Duodenal mucosa (tissue), 2 donors: ENCODE measurements around the gene SVIL.
"Not testable (repeated sequence)": the region's sequence is repeated elsewhere in the genome, so short reads cannot be mapped to it uniquely, and the experiment has no call there.

Experiments
- H3K27ac ChIP-seq: one replicate; pipeline ENCODE4 v1.7.0; 2013; ENCODE audit warnings: low read depth, low read length
- H3K27me3 ChIP-seq, 2 donors: one replicate each; pipeline ENCODE4 v1.7.0; 2013; ENCODE audit warnings: low read length in 2 of 2, control low read depth in 1 of 2; ENCODE audit not compliant: insufficient read depth in 2 of 2, control insufficient read depth in 1 of 2
- H3K36me3 ChIP-seq, 2 donors: one replicate each; pipeline ENCODE4 v1.7.0; 2013; ENCODE audit warnings: low read length in 2 of 2, control low read depth in 1 of 2; ENCODE audit not compliant: insufficient read depth in 2 of 2, control insufficient read depth in 1 of 2
- H3K4me1 ChIP-seq, 2 donors: one replicate each; pipeline ENCODE4 v1.7.0; 2013; ENCODE audit warnings: low read length in 2 of 2, control low read depth in 1 of 2; ENCODE audit not compliant: insufficient read depth in 2 of 2, control insufficient read depth in 1 of 2
- H3K4me3 ChIP-seq, 2 donors: one replicate each; pipeline ENCODE4 v1.7.0; 2013; ENCODE audit warnings: low read length in 2 of 2, low read depth in 1 of 2
- H3K9ac ChIP-seq, 2 donors: one replicate each; pipeline ENCODE4 v1.7.0; 2013; ENCODE audit warnings: low read length in 2 of 2, low read depth in 1 of 2
- H3K9me3 ChIP-seq, 2 donors: one replicate each; pipeline ENCODE4 v1.7.0; 2013; ENCODE audit warnings: low read length in 2 of 2, control low read depth in 1 of 2; ENCODE audit not compliant: control insufficient read depth in 1 of 2

The SVIL gene

GRCh38 chr10:29613196-29613595 is 21.6 kb downstream of the SVIL start:
- H3K9ac ChIP-seq = no peak overlapping the region
- no peak overlapping the region for H3K4me3 ChIP-seq
- no peaks in the 10 kb centered on the region for H3K36me3 ChIP-seq
- no peaks in the 10 kb centered on the region for H3K27me3 ChIP-seq
- peaks cover 0 to 3% of the 10 kb centered on the region in 2 donors for H3K4me1 ChIP-seq
- H3K9me3 ChIP-seq = no peaks in the 10 kb centered on the region
- H3K27ac ChIP-seq = no peak overlapping the region

GRCh38 chr10:29612657-29613056 is 22.1 kb downstream of the SVIL start:
- H3K4me1 ChIP-seq = no peaks in the 10 kb centered on the region
- no peak overlapping the region for H3K9ac ChIP-seq
- H3K27ac ChIP-seq = no peak overlapping the region
- H3K4me3 ChIP-seq = no peak overlapping the region
- no peaks in the 10 kb centered on the region for H3K9me3 ChIP-seq
- no peaks in the 10 kb centered on the region for H3K36me3 ChIP-seq
- H3K27me3 ChIP-seq = no peaks in the 10 kb centered on the region

DNA sequence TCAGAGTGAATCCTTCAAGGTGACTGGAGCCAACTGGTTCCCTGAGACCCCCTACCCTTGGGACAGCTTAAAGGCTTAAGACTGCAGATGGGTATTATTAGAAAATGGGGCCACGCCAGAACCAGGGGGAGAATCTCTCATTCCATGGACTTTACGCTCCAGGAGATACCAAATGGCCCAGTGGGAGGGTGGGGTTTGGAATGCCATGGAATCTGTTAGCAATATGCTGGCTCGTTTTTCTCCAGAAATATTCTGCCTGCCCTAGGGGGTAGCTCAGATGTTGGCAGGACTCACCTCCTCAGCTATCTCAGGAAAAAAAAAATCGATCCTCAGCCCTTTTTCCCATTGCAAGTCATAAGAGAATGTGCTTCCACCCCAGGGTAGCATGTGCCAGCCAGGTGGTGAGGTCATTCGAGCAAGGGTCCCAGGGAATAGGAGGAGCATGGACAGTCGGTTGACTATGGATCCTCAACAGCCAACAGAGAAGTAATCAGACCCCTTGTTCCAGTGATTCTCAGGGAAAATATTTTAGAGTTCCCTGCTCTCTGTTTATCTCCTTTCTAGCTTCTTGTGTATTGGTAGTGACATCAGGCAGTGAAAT is 22.9 kb downstream of the SVIL start:
- Histone ChIP-seq H3K9me3 (no peaks in the 10 kb centered on the region), H3K4me3 (no peak overlapping the region), H3K9ac (no peak overlapping the region), H3K4me1 (no peaks in the 10 kb centered on the region), H3K36me3 (no peaks in the 10 kb centered on the region), H3K27me3 (no peaks in the 10 kb centered on the region), H3K27ac (no peak overlapping the region)

DNA sequence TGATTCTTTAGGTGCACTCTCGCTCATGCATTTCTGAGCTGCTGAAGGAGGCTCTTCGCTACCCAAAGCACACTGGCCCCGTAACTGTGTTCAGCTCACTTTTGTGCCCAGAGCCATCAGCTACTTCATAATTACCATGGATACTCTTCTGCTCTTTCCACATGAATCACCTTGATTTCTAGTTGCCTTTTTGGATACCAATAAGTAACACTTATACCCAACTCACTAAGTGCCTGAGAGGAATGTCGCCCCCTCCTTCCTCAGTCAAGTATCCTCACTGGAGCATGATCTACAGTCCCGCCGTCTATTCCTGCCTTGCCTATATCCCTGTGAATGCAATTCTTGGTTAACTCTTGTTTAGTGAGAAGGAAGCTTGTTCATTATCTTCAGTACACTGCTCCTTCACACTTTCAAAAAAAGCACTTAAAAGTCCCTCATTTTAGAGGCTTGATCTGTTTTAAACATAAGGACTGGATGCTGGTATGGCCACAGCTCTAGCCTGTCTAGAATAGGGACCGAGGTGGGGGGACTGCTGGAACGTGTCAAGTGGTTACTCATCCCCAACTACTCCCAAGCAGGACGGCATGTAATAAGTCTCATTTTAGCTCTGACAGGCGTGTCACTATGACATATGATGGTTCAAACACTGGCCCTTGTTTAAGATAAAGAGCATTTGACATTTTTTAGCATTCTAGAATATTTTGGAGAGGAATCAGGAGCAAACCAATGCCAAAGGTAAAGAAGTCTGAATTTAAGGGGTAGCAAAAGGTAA is 23.7 kb downstream of the SVIL start:
- H3K27me3 ChIP-seq = no peaks in the 10 kb centered on the region
- H3K4me1 ChIP-seq = no peaks in the 10 kb centered on the region
- H3K36me3 ChIP-seq = no peaks in the 10 kb centered on the region
- H3K4me3 ChIP-seq = no peak overlapping the region
- no peak overlapping the region for H3K9ac ChIP-seq
- no peak overlapping the region for H3K27ac ChIP-seq
- no peaks in the 10 kb centered on the region for H3K9me3 ChIP-seq

DNA sequence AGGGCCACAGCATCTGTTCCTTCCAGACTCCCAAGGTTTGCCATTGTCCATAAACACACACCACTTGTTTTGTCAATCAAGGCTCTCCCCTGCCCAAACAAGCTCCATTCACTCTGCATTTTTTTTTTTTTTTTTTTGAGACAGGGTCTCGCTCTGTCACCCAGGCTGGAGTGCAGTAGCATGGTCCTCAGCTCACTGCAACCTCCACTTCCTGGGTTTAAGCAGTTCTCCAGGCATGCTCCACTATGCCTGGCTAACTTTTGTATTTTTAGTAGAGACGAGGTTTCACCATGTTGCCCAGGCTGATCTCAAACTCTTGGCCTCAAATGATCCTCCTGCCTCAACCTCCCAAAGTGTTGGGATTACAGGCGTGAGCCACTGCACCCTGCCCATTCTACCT is 24.4 kb downstream of the SVIL start:
- not testable (repeated sequence) for H3K4me1 ChIP-seq, H3K27me3 ChIP-seq, H3K9ac ChIP-seq, H3K36me3 ChIP-seq, H3K4me3 ChIP-seq, H3K27ac ChIP-seq, H3K9me3 ChIP-seq

- Histone ChIP-seq H3K4me1 (no peaks in the 10 kb centered on the region), H3K36me3 (no peaks in the 10 kb centered on the region), H3K9me3 (no peaks in the 10 kb centered on the region), H3K27ac (no peak overlapping the region), H3K4me3 (no peak overlapping the region), H3K9ac (no peak overlapping the region), H3K27me3 (no peaks in the 10 kb centered on the region)
Observed at GRCh38 chr10:29609696-29610095, 25.1 kb downstream of the SVIL start.

GRCh38 chr10:29608476-29609301 is 26.1 kb downstream of the SVIL start:
- Histone ChIP-seq H3K27ac (no peak overlapping the region), H3K9me3 (no peaks in the 10 kb centered on the region), H3K36me3 (no peaks in the 10 kb centered on the region), H3K9ac (no peak overlapping the region), H3K27me3 (no peaks in the 10 kb centered on the region), H3K4me1 (no peaks in the 10 kb centered on the region), H3K4me3 (no peak overlapping the region)

DNA sequence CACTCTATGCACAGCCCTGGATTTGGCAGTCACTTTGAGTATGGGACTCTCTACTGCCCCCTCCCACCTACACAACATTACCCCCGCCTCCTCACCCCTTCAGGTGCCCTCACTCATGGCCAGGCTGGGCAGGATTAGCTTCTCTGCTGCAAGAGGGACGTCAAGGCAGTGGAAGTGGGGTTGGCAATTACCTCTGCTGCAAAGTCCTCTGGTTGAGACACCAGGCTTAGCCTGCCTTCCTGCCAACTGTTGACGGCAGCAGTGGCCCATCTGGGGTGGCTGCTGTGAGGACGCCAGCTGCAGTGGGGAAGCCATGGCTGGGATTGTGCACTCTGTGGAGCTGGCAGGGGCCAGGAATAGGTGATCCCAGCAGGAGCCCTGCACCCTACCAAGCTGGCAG is 26.7 kb downstream of the SVIL start:
- Histone ChIP-seq H3K4me1 (no peaks in the 10 kb centered on the region), H3K27ac (no peak overlapping the region), H3K27me3 (no peaks in the 10 kb centered on the region), H3K4me3 (no peak overlapping the region), H3K9me3 (no peaks in the 10 kb centered on the region), H3K9ac (no peak overlapping the region), H3K36me3 (no peaks in the 10 kb centered on the region)

DNA sequence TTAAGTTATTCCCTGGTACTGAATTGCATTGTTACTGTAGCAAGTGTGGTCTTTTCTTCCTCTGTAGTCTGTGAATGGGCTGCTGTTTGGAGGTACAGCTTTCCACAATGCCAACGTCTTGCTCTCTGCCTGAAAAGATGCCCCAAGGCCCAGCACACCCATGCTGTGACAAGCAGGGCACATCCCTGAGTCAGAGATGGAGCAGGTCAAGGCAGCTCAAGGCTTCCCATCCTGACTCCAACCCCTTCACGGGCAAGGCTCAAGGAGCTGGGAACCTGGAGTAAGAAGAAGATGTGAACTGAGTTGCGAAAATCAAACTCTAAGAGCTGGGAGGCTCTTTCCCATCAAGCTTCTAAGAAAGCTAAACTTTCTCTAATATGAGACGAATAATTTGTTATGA is 27.2 kb downstream of the SVIL start:
- Histone ChIP-seq H3K27ac (no peak overlapping the region), H3K9ac (no peak overlapping the region), H3K4me1 (no peaks in the 10 kb centered on the region), H3K27me3 (no peaks in the 10 kb centered on the region), H3K4me3 (no peak overlapping the region), H3K9me3 (no peaks in the 10 kb centered on the region), H3K36me3 (no peaks in the 10 kb centered on the region)

GRCh38 chr10:29606693-29607092 is 28.1 kb downstream of the SVIL start:
- not testable (repeated sequence) for H3K27me3 ChIP-seq, H3K4me3 ChIP-seq, H3K9me3 ChIP-seq, H3K36me3 ChIP-seq, H3K4me1 ChIP-seq, H3K27ac ChIP-seq, H3K9ac ChIP-seq
